HG03558 (cell line): ENCODE results near the gene MYO3B.
"Not testable (repeated sequence)": the region's sequence is repeated elsewhere in the genome, so short reads cannot be mapped to it uniquely, and the experiment has no call there.

ENCODE experiments used
- ATAC-seq: cut with Tn5 transposase; IDR thresholded peaks from one replicate; pipeline ENCODE4 v1.9.1; 2021; ENCODE audit warnings: moderate number of reproducible peaks; ENCODE audit not compliant: unreplicated experiment; ENCODE audit errors: extremely low read depth

MYO3B gene

DNA sequence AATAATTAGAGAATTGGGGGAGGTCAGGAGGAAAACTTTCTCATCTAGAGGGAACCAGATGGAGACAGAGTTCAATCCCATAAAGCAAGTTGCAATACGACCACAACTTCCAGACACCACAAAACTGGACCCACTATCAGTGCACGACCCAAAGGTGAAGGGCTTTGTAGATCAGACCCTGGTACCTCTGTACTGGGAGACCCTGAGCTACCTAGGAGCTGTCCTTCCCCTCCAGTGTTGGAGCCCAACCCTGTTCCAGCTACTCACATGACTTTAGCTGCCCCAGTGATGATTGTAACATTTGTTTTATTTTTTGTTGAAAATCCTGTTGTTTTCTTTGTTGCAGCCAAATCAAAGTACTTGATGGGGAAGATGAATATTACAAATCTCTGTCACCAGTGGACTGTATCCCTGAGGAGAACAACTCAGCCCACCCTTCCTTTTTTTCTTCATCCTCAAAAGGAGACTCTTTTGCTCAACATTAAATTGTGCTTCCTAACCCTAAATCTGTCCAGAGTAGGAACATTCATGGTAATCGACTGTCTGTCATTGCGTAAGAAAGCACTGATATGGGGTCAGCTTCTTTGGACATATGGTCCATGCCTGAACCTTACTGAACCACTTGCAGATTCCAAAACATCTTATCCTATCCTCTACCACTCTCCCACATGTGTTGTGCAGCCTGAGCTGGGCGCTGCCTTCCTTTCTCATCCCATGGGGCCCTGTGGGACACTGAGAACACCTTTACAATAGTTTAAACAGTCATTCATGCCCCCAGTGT is 474.9 kb downstream of the MYO3B start:
- no peak for ATAC-seq

DNA sequence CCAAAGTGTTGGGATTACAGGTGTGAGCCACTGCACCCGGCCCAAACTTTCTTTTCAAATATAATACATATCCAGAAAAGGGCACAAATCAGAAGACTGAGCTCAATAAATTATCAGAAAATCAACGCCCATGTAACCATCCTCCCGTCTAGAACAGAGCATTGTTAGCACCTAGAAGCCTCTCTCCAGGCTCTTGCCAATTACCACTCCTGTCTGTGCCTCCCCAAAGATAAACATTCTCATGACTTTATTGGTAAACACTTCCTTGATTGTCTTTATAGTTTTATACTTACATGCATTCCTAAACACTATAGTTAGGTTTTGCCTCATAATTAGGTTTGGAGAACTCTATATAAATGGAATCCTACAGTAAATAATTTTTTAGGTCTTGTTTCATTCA is 478.7 kb downstream of the MYO3B start:
- ATAC-seq = no peak

DNA sequence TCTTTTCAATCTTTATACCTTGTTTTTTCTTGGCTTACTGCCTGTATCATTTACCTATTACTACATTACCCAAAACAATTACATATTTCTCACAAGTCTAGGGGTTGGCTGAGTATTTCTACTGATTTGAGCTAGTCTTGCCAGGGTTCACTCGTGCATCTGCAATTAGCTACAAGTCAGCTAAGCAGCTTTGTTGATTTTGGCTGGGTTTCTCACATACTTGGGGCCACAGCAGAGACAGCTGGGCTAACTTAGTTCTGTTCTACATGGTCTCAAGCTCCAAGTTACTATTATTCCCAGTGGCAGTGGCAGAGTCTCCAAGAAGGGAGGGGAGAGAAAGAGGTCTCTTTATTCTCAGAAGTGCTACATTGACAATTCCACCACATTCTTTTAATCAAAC is 482.5 kb downstream of the MYO3B start:
- ATAC-seq = no peak

DNA sequence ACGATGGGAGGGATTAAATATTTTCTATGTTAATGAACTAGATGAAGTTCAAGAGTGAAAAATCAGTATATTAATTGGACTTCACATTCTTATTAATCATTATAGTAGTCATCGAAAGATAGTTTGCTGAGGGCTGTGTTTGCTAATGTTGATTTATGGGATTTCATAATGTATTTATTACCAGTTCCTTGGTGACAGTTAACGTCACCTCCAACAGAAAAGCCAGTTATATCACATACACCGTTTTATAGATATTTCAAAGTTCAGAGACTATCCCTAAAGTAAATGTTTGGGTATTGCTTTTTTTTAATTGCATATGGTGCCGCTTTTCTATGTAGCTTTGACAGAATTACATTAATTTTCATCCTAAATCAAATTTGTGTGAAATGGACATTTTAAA is 487.8 kb downstream of the MYO3B start:
- ATAC-seq = no peak

DNA sequence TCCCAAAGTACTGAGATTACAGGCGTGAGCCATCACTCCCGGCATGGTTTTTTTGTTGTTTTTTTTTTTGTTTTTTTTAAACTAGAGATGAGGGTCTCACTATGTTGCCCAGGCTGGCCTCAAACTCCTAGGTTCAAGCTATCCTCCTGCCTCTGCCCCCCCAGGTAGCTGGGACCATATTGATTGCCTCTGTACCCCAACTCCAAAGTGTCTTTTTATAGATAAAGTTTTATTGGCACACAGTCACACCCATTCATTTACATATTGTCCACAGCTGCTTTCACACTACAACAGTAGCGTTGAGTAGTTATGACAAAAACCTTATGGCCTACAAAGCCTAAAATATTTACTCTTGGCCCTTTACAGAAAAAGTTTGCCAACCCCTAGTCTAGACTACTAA is 492.0 kb downstream of the MYO3B start:
- no peak for ATAC-seq

GRCh38 chr2:170670651-170671050 is 492.7 kb downstream of the MYO3B start:
- ATAC-seq = no peak

GRCh38 chr2:170671079-170671478 is 493.1 kb downstream of the MYO3B start:
- ATAC-seq = no peak

DNA sequence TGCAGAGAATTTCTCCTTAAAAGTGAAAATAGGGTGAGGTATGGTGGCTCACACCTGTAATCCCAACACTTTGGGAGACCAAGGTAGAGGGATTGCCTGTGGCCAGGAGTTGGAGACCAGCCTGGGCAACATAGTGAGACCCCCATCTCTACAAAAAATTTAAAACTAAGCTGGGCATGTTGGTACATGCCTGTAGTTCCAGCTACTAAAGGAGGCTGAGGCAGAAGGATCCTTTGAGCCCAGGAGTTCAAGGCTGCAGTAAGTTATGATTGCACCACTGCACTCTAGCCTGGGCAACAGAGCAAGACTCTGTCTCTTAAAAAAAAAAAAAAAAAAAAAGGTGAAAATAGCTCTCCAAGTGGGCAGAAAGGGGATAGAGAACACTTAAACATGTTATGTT is 496.3 kb downstream of the MYO3B start:
- not testable (repeated sequence) for ATAC-seq

GRCh38 chr2:170675701-170676100 is 497.8 kb downstream of the MYO3B start:
- no peak for ATAC-seq

DNA sequence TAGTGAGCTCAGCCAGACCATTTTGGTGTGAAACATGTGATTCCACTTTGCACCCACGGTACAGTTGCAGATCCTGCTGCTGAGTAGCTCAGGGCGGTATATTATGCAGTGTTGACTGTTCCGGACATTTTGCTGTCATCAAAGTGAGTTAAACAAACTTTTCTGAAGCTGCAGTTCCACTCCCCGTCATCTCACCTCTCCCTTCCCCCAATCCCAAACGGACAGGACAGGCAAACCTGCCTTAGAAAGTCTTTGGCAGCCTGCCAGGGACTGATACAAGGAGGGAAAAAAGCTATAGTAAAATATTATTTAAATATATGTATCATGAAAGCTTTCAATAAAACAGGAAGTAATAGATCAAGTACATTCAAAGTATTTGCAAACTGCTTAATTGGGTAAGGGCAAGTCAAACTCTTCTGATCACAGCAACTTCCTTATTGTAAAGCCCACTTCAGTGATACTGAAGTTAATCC is 501.7 kb downstream of the MYO3B start:
- ATAC-seq = no peak

- ATAC-seq = peak; percentile 91
Observed at GRCh38 chr2:170680172-170680941, 502.4 kb downstream of the MYO3B start.

GRCh38 chr2:170681311-170681710 is 503.4 kb downstream of the MYO3B start:
- no peak for ATAC-seq

GRCh38 chr2:170685591-170685990 is 507.6 kb downstream of the MYO3B start:
- ATAC-seq = no peak

- no peak for ATAC-seq
Observed at GRCh38 chr2:170689481-170689880, 511.5 kb downstream of the MYO3B start.

DNA sequence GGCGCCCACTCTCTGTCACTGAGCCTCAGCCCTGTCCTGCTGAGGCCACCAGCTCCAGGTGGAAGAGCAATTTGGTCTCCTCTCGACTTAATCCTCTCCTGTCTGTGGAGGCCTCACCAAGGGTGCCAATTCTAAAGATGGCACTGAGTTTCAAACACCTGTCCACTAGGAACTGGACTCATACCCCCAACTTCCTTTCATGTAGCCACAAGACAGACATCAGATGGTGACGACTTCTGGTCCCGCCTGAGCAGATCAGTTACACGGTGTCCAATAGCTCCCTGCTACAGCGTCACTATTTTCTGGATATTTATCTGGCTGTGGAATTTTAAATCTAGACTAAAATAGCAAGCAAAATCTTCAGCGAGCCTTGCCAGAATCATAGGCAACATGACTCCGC is 512.7 kb downstream of the MYO3B start:
- ATAC-seq = no peak

DNA sequence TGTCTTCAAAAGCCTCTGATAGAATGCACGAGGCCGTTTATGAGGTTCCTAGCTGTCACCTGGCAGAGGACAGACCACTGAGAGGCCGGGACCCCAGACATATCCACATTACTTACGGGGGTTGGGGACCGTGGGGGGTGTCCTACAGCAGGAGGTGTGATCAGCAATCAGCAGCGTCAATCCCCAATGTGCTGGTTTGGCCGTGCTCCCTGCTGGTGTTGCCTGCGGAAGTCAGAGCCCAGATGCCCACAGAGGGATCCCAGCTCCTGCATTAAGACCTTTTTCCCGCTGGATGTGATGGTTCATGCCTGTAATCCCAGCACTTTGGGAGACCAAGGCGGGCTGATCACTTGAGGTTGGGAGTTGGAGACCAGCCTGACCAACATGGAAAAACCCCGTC is 516.4 kb downstream of the MYO3B start:
- no peak for ATAC-seq

GRCh38 chr2:170695521-170696410 is 517.8 kb downstream of the MYO3B start:
- ATAC-seq = no peak

GRCh38 chr2:170696948-170697347 is 519.0 kb downstream of the MYO3B start:
- ATAC-seq = no peak

DNA sequence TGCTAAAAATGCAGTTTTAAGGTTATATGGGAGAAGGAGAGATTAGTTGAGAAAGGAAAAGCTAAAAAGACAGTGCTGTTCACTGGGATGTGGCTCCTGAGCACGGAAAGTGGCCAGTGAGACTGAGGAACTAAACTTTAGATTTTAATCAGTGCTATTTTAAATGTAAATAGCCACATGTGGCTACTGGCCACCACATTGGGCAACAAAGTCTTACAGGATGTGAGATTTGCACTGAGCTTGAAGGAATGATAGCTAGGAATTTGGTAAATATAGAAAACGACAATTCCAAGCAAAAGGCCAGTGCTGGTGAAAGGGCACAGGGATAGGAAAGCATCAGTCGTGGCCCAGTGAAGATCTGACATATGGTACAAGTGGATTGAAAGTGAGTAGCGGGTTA is 523.1 kb downstream of the MYO3B start:
- no peak for ATAC-seq

GRCh38 chr2:170703776-170704476 is 526.0 kb downstream of the MYO3B start:
- ATAC-seq = no peak
